ENCODE data around the gene MSMB. TPM values are rescaled to one million over a fixed set of nuclear protein-coding genes. Genes with fewer than 3 reads are reported as not detected.
"Not testable (repeated sequence)": the region's sequence is repeated elsewhere in the genome, so short reads cannot be mapped to it uniquely, and the experiment has no call there.

Gene MSMB
- total RNA-seq, 1 donor from 2014 or later, result not detected

DNA sequence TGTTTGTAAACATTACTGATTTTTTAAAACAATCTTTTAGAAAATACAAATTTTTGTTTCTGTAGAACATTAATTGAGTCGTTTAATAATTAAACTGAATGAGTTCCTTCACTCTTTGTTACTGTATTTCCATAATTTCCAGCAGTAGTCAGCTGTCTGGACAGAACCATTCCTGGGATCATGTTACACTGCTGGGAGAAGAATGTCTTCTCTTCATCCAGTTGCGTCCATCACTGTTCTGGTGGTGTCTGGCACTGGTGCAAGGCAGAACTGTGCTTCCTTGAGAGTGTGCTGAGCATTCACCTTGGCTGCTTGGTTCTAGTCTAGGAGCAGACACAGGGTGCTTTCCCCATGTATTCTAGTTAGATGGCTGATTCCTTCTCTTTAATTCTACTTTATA, 61.6 kb downstream of the MSMB start:
- intact Hi-C loops (cut with DNase I); DNase-seq; ATAC-seq (ENCODE audit: poor library complexity): not testable (repeated sequence)

DNA sequence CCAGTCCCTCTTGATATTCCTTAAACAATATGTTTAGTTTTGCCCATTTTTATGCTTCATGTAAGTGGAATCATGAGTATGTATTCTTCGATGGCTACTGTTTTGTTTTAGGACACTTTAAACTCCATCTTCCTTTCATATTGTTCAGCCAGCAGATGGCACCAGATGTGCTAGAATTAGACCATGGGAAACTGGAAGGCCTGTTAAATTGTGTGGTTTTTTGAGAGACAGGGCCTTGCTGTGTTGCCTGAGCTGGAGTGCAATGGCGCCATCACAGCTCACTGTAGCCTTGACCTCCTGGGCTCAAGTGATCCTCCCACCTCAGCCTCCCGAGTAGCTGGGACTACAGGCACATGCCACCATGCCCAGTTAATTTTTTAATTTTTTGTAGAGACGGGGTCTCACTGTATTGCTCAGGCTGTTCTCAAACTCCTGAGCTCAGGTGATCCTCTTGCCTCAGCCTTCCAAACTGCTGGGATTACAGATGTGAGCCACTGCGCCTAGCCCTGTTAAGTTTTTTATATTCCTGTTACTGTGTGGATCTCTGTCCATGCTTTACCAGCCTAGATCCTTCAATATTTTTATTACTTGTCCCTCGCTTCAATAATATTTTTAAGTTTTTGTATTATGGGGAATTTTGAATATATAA, 62.4 kb downstream of the MSMB start:
- ATAC-seq (ENCODE audit: poor library complexity), result peak; percentile 73
- intact Hi-C loops (cut with DNase I); DNase-seq: not testable (repeated sequence)

Other genes with a start within 250 kb of the MSMB start
- 6.4 TPM for gene AGAP4, start 198.8 kb downstream of the MSMB start, total RNA-seq
- gene TIMM23, start 73.8 kb downstream of the MSMB start, total RNA-seq, result 86.0 TPM
- gene NCOA4, start 15.6 kb downstream of the MSMB start, total RNA-seq, result 282 TPM
- gene ANTXRL, start 240.7 kb upstream of the MSMB start, total RNA-seq, result not detected

All from Right ventricle myocardium superior (tissue), 1 donor.